CD14-positive monocyte (primary cell): ENCODE results near the gene MAPKAPK3. TPM values are rescaled to one million over a fixed set of nuclear protein-coding genes. Genes with fewer than 3 reads are reported as not detected.

ENCODE experiments used
- DNase-seq, 3 donors: peaks; one replicate each; pipeline ENCODE4 v3.0.0-alpha.2; 2011 to 2022
- H2AFZ ChIP-seq: 2 replicates; pipeline ENCODE4 v1.6.0; 2012; ENCODE audit warnings: mild to moderate bottlenecking, low read depth, low read length, inconsistent platforms; ENCODE audit not compliant: insufficient read depth, poor library complexity, severe bottlenecking
- H3K27ac ChIP-seq, 2 donors: 1 replicate in 1 of 2; 2 replicates in 1 of 2; pipeline ENCODE4 v1.5.1; 2012 to 2013; ENCODE audit warnings: low read length in 2 of 2, control low read depth in 1 of 2, inconsistent platforms in 1 of 2, low read depth in 1 of 2, mild to moderate bottlenecking in 1 of 2
- H3K27me3 ChIP-seq, 2 donors: one replicate each; pipeline versions ENCODE4 v1.6.0 to v1.6.1; 2011 to 2013; ENCODE audit warnings: low read length in 2 of 2; ENCODE audit not compliant: control insufficient read depth in 2 of 2, insufficient read depth in 2 of 2
- H3K36me3 ChIP-seq, 2 donors: replicated peaks in 1 of 2; 1 replicate in 1 of 2; 2 replicates in 1 of 2; pipeline versions ENCODE4 v1.5.1 to v1.6.1; 2012 to 2013; ENCODE audit warnings: low read length in 2 of 2, control low read depth in 1 of 2, inconsistent platforms in 1 of 2, mild to moderate bottlenecking in 1 of 2; ENCODE audit not compliant: insufficient read depth in 2 of 2, control insufficient read depth in 1 of 2
- H3K4me1 ChIP-seq, 2 donors: 1 replicate in 1 of 2; 2 replicates in 1 of 2; pipeline versions ENCODE4 v1.5.1 to v1.6.1; 2012 to 2013; ENCODE audit warnings: low read length in 2 of 2, control low read depth in 1 of 2, inconsistent platforms in 1 of 2, mild to moderate bottlenecking in 1 of 2, moderate library complexity in 1 of 2; ENCODE audit not compliant: insufficient read depth in 2 of 2, control insufficient read depth in 1 of 2
- H3K4me2 ChIP-seq: replicated peaks from 2 replicates; pipeline ENCODE3; 2012; ENCODE audit warnings: low read length, moderate library complexity, mild to moderate bottlenecking; ENCODE audit not compliant: poor library complexity, severe bottlenecking; ENCODE audit errors: extremely low read depth
- H3K4me3 ChIP-seq, 3 experiments: fragments of 200-600 bp in 1 of 3; sonication (generic) in 1 of 3; replicated peaks in 1 of 3; 1 replicate in 2 of 3; 2 replicates in 1 of 3; pipeline ENCODE4 v1.5.1; 2011 to 2013; ENCODE audit warnings: low read length in 3 of 3, mild to moderate bottlenecking in 3 of 3, control low read depth in 2 of 3, low read depth in 2 of 3, inconsistent platforms in 1 of 3, moderate library complexity in 1 of 3
- H3K79me2 ChIP-seq: 2 replicates; pipeline ENCODE4 v1.6.0; 2012; ENCODE audit warnings: mild to moderate bottlenecking, control low read depth, inconsistent platforms, low read length, moderate library complexity; ENCODE audit not compliant: insufficient read depth
- H3K9ac ChIP-seq: 2 replicates; pipeline ENCODE4 v1.6.0; 2017; ENCODE audit warnings: low read length, mild to moderate bottlenecking; ENCODE audit not compliant: insufficient read depth, poor library complexity, severe bottlenecking
- H3K9me3 ChIP-seq, 2 donors: replicated peaks in 1 of 2; 1 replicate in 1 of 2; 2 replicates in 1 of 2; pipeline versions ENCODE4 v1.5.1 to v1.6.1; 2012 to 2013; ENCODE audit warnings: low read length in 2 of 2, control low read depth in 1 of 2; ENCODE audit not compliant: control insufficient read depth in 1 of 2, insufficient read depth in 1 of 2
- H4K20me1 ChIP-seq: 2 replicates; pipeline ENCODE4 v1.6.0; 2012; ENCODE audit warnings: mild to moderate bottlenecking, low read length, control low read depth, moderate library complexity; ENCODE audit not compliant: insufficient read depth
- H3K27ac Mint-ChIP-seq, 7 donors: one replicate each; pipeline ENCODE4 v1.8.0; 2020; ENCODE audit warnings: mild to moderate bottlenecking in 7 of 7, mixed read lengths in 7 of 7, moderate library complexity in 6 of 7, inconsistent platforms in 2 of 7
- H3K27me3 Mint-ChIP-seq, 3 donors: one replicate each; pipeline ENCODE4 v1.8.0; 2021 to 2022; ENCODE audit warnings: low read depth in 3 of 3, mild to moderate bottlenecking in 3 of 3, mixed read lengths in 3 of 3, moderate library complexity in 3 of 3, inconsistent platforms in 1 of 3
- H3K36me3 Mint-ChIP-seq, 2 donors: one replicate each; pipeline ENCODE4 v1.8.0; 2020; ENCODE audit warnings: mixed read lengths in 2 of 2, inconsistent platforms in 1 of 2, mild to moderate bottlenecking in 1 of 2
- H3K4me1 Mint-ChIP-seq: one replicate; pipeline ENCODE4 v1.8.0; 2020; ENCODE audit warnings: mild to moderate bottlenecking, mixed read lengths
- H3K4me3 Mint-ChIP-seq, 2 donors: one replicate each; pipeline ENCODE4 v1.8.0; 2020; ENCODE audit warnings: mild to moderate bottlenecking in 2 of 2, mixed read lengths in 2 of 2, moderate library complexity in 1 of 2
- H3K9me3 Mint-ChIP-seq, 7 donors: one replicate each; pipeline ENCODE4 v1.8.0; 2020 to 2022; ENCODE audit warnings: mixed read lengths in 7 of 7, mild to moderate bottlenecking in 6 of 7, moderate library complexity in 6 of 7, inconsistent platforms in 2 of 7
- CTCF ChIP-seq: fragments of 200-600 bp; IDR thresholded peaks from one replicate; pipeline ENCODE4 v1.8.0; 2022; ENCODE audit warnings: antibody characterized with exemption, mild to moderate bottlenecking
- WGBS: methylation state at CpG from one replicate; pipeline ENCODE4 v1.1.5; 2013; ENCODE audit warnings: missing lambda C conversion rate; ENCODE audit not compliant: insufficient coverage; 5-methylcytosine and 5-hydroxymethylcytosine counted together
- intact Hi-C, 2 donors: fragments of 100-400 bp; cut with micrococcal nuclease; formaldehyde crosslinking; loops; one replicate each; pipeline versions ENCODE4 v1.15.0 to v1.15.1; 2023
- polyA plus RNA-seq, 3 donors: library from polyadenylated mRNA; depleted of rRNA in 1 of 3; unstranded in 2 of 3; stranded (reverse) in 1 of 3; fragments of 300-500 nt in 2 of 3; fragments of >200 nt in 1 of 3; fragmentation: Illumina TruSeq in 2 of 3; gene quantifications; 1 replicate in 2 of 3; 2 replicates in 1 of 3; pipeline ENCODE4 v1.2.3, GENCODE V29; 2012 to 2021

The MAPKAPK3 gene
- polyA plus RNA-seq, 3 donors: 173 to 252 (median 201) TPM

GRCh38 chr3:50599716-50600118 lies 17.2 kb upstream of the MAPKAPK3 start:
- no peak overlapping the region for H2AFZ ChIP-seq

GRCh38 chr3:50600141-50600753 lies 16.7 kb upstream of the MAPKAPK3 start:
- 82% methylated on average over 7 of the region's 9 CpGs for WGBS
- peak overlapping the region; percentile 85 to 88 for H3K27ac ChIP-seq
- no peaks in the 10 kb centered on the region for H3K9me3 Mint-ChIP-seq
- H4K20me1 ChIP-seq: peaks cover 4% of the 10 kb centered on the region
- H3K4me2 ChIP-seq: peak overlapping the region; percentile 68
- intact Hi-C loops: no loop called here
- H3K4me1 ChIP-seq: peaks cover 61 to 64% of the 10 kb centered on the region in 2 donors
- no peak overlapping the region for H2AFZ ChIP-seq
- no peaks in the 10 kb centered on the region for H3K27me3 ChIP-seq
- peaks cover 66% of the 10 kb centered on the region for H3K4me1 Mint-ChIP-seq
- peak overlapping the region; percentile 53 for H3K9ac ChIP-seq
- peaks cover 0 to 1% (median 0%) of the 10 kb centered on the region in 3 donors for H3K27me3 Mint-ChIP-seq
- H3K9me3 ChIP-seq: no peaks in the 10 kb centered on the region
- H3K4me3 Mint-ChIP-seq: no peak overlapping the region
- peaks cover 31 to 38% of the 10 kb centered on the region in 2 donors for H3K36me3 Mint-ChIP-seq
- no peak for DNase-seq
- no peak for TF ChIP-seq CTCF
- H3K36me3 ChIP-seq: peaks cover 10 to 13% of the 10 kb centered on the region in 2 donors
- peak overlapping the region in 1 of 3 experiments; percentile 58 for H3K4me3 ChIP-seq
- H3K79me2 ChIP-seq: peaks cover 41% of the 10 kb centered on the region
- H3K27ac Mint-ChIP-seq: peak overlapping the region; percentile 83 to 94 (median 91)

More at GRCh38 chr3:50599716-50600118, 17.2 kb upstream of the MAPKAPK3 start:
- Mint-ChIP-seq H3K4me1 (peaks cover 65% of the 10 kb centered on the region), H3K4me3 (no peak overlapping the region), H3K27me3 (peaks cover 0 to 1% (median 0%) of the 10 kb centered on the region in 3 donors), H3K9me3 (no peaks in the 10 kb centered on the region), H3K27ac (peak overlapping the region in 5 of 7 donors; percentile 74 to 91 (median 76)), H3K36me3 (peaks cover 26 to 34% of the 10 kb centered on the region in 2 donors)
- Histone ChIP-seq H4K20me1 (no peaks in the 10 kb centered on the region), H3K27me3 (no peaks in the 10 kb centered on the region), H3K9ac (no peak overlapping the region), H3K27ac (peak overlapping the region; percentile 8 to 85), H3K4me2 (no peak overlapping the region), H3K4me3 (no peak overlapping the region), H3K79me2 (peaks cover 38% of the 10 kb centered on the region), H3K4me1 (peaks cover 55 to 59% of the 10 kb centered on the region in 2 donors), H3K9me3 (no peaks in the 10 kb centered on the region), H3K36me3 (peaks cover 10% of the 10 kb centered on the region in 2 donors)
- 100% methylated on average over 1 of the region's 1 CpG for WGBS
- DNase-seq: no peak
- TF ChIP-seq CTCF: no peak
- intact Hi-C loops: no loop called here
